ENCODE results near the gene SLC7A6. TPM values are rescaled to one million over a fixed set of nuclear protein-coding genes. Genes with fewer than 3 reads are reported as not detected.

SLC7A6 gene
- total RNA-seq, 1 donor = 76.8 TPM

- Histone ChIP-seq H3K4me1 (ENCODE audit: insufficient read depth, low read length) (peaks cover 3% of the 10 kb centered on the region), H3K9me3 (ENCODE audit: low read depth, low read length) (no peaks in the 10 kb centered on the region), H3K4me3 (ENCODE audit: low read length) (no peak overlapping the region), H3K27me3 (ENCODE audit: insufficient read depth, low read length) (no peaks in the 10 kb centered on the region)
Measured at GRCh38 chr16:68324336-68324735, 60.0 kb downstream of the SLC7A6 start.

DNA sequence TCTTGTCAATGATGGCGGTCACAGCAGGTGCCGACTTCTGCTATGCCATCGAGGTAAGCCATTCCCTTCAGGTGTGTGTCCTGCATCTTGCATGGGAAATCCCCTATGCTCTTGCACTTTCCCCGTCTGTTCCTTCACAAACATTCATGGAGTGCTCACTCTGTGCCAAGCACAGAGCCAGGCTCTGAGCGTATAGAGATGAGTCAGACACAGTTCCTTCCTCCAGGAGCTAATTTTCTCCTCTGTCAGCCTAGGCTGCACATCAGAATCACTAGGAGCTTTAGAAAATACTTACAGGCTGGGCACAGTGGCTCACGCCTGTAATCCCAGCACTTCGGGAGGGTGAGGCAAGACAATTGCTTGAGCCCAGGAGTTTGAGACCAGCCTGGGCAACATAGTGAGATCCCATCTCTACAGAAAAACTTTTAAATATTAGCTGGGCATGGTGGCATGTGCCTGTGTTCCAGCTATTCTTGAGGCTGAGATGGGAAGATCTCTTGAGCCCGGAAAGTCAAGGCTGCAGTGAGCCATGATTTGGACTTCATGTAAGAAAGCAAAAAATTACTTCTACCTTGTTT lies 60.5 kb downstream of the SLC7A6 start:
- no peaks in the 10 kb centered on the region for H3K9me3 ChIP-seq (ENCODE audit: low read depth, low read length)
- peaks cover 3% of the 10 kb centered on the region for H3K4me1 ChIP-seq (ENCODE audit: insufficient read depth, low read length)
- no peaks in the 10 kb centered on the region for H3K27me3 ChIP-seq (ENCODE audit: insufficient read depth, low read length)
- no peak overlapping the region for H3K4me3 ChIP-seq (ENCODE audit: low read length)

- Histone ChIP-seq H3K4me3 (ENCODE audit: low read length) (no peak overlapping the region), H3K9me3 (ENCODE audit: low read depth, low read length) (no peaks in the 10 kb centered on the region), H3K27me3 (ENCODE audit: insufficient read depth, low read length) (no peaks in the 10 kb centered on the region), H3K4me1 (ENCODE audit: insufficient read depth, low read length) (peaks cover 23% of the 10 kb centered on the region)
Measured at GRCh38 chr16:68328151-68328859, 64.0 kb downstream of the SLC7A6 start.

- Histone ChIP-seq H3K4me3 (ENCODE audit: low read length) (no peak overlapping the region), H3K4me1 (ENCODE audit: insufficient read depth, low read length) (peaks cover 25% of the 10 kb centered on the region), H3K27me3 (ENCODE audit: insufficient read depth, low read length) (no peaks in the 10 kb centered on the region)
Measured at GRCh38 chr16:68328860-68329390, 64.6 kb downstream of the SLC7A6 start.

DNA sequence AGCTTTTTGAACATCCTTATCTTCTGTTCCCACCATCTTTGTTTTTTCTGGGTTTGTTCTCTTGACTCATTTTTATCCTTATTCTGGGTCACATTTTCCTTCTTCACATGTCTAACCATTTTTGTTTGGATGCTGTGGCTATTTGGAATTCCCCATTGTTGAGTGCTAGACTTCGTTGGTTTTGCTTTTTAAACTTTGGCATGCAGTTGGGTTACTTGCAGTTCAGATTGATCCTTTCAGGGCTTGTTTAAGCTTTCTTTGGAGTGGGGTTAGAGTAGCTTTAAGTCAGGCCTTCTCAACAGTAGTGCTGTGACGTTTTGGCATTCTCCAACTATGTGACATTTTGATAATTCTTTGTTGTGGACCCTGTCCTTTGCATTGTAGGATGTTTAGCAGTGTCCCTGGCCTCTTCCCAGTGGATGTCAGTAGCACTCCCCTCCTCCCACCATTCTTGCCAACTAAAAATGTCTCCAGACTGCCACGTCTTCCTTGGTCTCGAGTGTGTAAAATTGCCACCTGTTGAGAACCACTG lies 67.6 kb downstream of the SLC7A6 start:
- Histone ChIP-seq H3K4me1 (ENCODE audit: insufficient read depth, low read length) (peaks cover 25% of the 10 kb centered on the region), H3K27me3 (ENCODE audit: insufficient read depth, low read length) (no peaks in the 10 kb centered on the region), H3K9me3 (ENCODE audit: low read depth, low read length) (no peaks in the 10 kb centered on the region), H3K4me3 (ENCODE audit: low read length) (no peak overlapping the region)

More at GRCh38 chr16:68328860-68329390, 64.6 kb downstream of the SLC7A6 start:
- no peaks in the 10 kb centered on the region for H3K9me3 ChIP-seq (ENCODE audit: low read depth, low read length)

DNA sequence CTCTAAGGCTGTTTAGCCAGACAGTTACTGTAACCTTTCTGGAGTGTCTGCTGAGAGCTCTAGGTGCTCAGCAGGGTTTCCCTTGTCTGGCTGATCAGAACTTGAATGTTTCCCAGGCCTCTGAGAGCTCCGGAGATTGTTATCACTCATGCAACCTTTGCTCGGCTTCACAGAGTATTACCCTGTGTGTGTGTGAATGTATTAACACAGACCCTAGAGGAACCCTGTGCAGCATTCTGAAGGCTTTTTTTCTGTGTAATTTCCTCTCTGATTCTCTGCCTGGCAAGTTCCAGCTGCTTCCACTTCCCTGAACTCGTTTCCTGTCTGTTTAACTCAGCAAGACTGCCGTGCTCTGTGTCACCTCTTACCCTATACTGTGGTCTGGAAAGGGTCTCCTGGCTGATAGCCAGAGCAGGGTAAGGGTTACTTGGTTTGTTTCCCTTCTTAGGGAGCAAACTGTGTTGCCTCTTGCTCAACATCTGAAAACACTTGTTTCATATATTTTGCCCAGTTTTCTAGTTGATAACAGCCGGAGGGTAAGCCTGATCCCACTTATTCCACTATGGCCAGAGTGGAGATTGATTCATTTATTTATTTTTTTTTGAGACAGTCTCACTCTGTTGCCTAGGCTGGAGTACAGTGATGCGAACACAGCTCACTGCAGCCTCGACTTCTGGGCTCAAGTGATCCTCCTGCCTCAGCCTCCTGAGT lies 68.2 kb downstream of the SLC7A6 start:
- Histone ChIP-seq H3K4me3 (ENCODE audit: low read length) (no peak overlapping the region), H3K27me3 (ENCODE audit: insufficient read depth, low read length) (no peaks in the 10 kb centered on the region), H3K4me1 (ENCODE audit: insufficient read depth, low read length) (peaks cover 25% of the 10 kb centered on the region), H3K9me3 (ENCODE audit: low read depth, low read length) (no peaks in the 10 kb centered on the region)

DNA sequence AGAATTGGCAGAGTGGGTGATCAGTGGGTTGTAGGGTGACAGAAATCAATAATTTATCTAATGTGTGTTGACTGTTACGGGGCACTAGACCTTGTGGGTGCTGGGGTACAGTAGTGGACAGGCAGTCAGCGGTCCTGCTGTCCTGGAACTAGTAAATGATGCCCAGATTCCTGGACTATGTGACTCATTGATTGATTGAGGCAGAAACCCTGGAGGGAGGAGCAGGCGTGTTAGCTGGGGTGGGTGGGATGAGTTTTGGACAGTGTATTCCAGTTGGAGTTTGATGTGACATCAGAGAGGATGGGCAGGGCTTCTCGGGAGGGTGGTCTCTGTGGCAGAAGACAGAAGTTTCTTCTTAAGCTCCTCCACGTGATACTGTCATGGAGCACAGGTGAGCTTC lies 70.8 kb downstream of the SLC7A6 start:
- H3K4me3 ChIP-seq (ENCODE audit: low read length) = no peak overlapping the region
- H3K9me3 ChIP-seq (ENCODE audit: low read depth, low read length) = no peaks in the 10 kb centered on the region
- no peaks in the 10 kb centered on the region for H3K27me3 ChIP-seq (ENCODE audit: insufficient read depth, low read length)
- peaks cover 22% of the 10 kb centered on the region for H3K4me1 ChIP-seq (ENCODE audit: insufficient read depth, low read length)

GRCh38 chr16:68338326-68339119 lies 74.2 kb downstream of the SLC7A6 start:
- Histone ChIP-seq H3K4me1 (ENCODE audit: insufficient read depth, low read length) (peaks cover 1% of the 10 kb centered on the region), H3K27me3 (ENCODE audit: insufficient read depth, low read length) (no peaks in the 10 kb centered on the region), H3K9me3 (ENCODE audit: low read depth, low read length) (no peaks in the 10 kb centered on the region), H3K4me3 (ENCODE audit: low read length) (no peak overlapping the region)

- Histone ChIP-seq H3K4me3 (ENCODE audit: low read length) (no peak overlapping the region), H3K27me3 (ENCODE audit: insufficient read depth, low read length) (no peaks in the 10 kb centered on the region), H3K4me1 (ENCODE audit: insufficient read depth, low read length) (no peaks in the 10 kb centered on the region), H3K9me3 (ENCODE audit: low read depth, low read length) (no peaks in the 10 kb centered on the region)
Measured at GRCh38 chr16:68339214-68339613, 74.9 kb downstream of the SLC7A6 start.

DNA sequence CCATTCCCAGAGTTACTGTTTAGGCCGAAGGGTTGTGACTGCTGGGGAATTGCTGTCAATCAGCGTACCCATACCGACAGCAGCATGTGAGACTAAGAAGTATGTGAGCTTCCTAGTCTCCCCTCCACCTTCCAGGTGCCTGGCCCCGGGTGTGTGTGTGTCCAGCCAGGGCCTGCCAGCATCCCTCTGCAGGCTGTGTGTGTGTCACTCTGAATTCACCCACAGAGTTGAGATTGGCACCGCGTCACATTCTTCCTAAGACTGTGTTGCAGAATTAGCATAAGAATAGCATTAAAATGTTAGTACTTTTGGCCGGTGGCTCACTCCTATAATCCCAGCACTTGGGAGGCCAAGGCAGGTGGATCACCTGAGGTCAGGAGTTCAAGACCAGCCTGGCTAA lies 78.3 kb downstream of the SLC7A6 start:
- H3K27me3 ChIP-seq (ENCODE audit: insufficient read depth, low read length) = no peaks in the 10 kb centered on the region

GRCh38 chr16:68343137-68343536 lies 78.8 kb downstream of the SLC7A6 start:
- H3K4me1 ChIP-seq (ENCODE audit: insufficient read depth, low read length) = no peaks in the 10 kb centered on the region
- no peaks in the 10 kb centered on the region for H3K9me3 ChIP-seq (ENCODE audit: low read depth, low read length)
- no peaks in the 10 kb centered on the region for H3K27me3 ChIP-seq (ENCODE audit: insufficient read depth, low read length)
- H3K4me3 ChIP-seq (ENCODE audit: low read length) = no peak overlapping the region

More for the DNA sequence above, 78.3 kb downstream of the SLC7A6 start:
- Histone ChIP-seq H3K4me3 (ENCODE audit: low read length) (no peak overlapping the region), H3K4me1 (ENCODE audit: insufficient read depth, low read length) (no peaks in the 10 kb centered on the region), H3K9me3 (ENCODE audit: low read depth, low read length) (no peaks in the 10 kb centered on the region)

DNA sequence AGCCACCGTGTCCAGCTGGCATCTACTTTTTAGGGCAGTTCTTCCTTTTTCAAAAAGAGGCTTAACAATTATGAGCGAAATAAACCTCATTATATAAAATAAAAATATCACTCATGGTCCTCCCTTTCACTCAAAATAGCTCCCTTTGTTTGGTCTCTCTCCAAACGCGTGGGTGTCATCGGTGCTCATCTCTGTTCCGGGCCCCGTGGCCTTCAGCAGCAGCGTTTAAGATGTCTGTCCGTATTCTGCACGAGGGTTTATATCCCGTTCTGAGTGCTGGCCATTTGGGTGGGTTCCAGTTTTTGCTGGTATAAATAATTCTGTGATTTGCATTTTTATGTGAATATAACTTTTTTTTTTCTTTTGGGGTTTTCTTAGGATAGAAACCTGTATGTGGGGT lies 79.9 kb downstream of the SLC7A6 start:
- H3K4me3 ChIP-seq (ENCODE audit: low read length) = no peak overlapping the region
- no peaks in the 10 kb centered on the region for H3K4me1 ChIP-seq (ENCODE audit: insufficient read depth, low read length)
- no peaks in the 10 kb centered on the region for H3K9me3 ChIP-seq (ENCODE audit: low read depth, low read length)
- no peaks in the 10 kb centered on the region for H3K27me3 ChIP-seq (ENCODE audit: insufficient read depth, low read length)

GRCh38 chr16:68345351-68345810 lies 81.1 kb downstream of the SLC7A6 start:
- H3K9me3 ChIP-seq (ENCODE audit: low read depth, low read length) = no peaks in the 10 kb centered on the region

DNA sequence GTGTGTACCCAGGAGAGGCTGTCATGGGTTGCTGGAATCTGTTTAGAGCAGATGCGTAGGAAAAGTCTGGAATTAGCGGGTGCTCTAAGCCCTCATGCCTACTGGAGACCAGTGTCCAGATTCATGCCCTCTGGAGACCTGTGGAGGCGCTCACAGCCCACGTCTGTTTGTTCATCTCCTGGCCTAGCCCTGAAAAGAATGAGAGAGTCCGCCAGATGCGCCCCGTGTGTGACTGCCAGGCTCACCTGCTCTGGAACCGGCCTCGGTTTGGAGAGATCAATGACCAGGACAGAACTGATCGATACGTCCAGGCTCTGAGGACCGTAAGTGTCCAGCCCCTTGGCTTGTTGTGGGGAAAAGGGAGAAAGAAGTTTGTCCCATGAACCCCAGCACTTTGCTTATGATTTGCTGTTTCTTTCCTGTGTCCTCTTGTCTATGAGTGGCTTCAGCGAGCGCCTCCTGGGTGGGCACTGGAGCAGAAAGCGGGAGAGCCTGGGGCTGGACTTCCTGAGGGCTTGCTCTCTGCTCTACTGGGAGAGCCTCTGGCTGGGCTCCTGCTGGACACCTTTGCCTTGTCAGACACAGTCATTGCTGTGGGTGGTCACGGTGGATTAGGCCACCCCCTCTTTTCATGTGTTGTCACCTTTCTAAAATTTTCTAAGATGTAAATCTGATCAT lies 81.8 kb downstream of the SLC7A6 start:
- Histone ChIP-seq H3K4me3 (ENCODE audit: low read length) (no peak overlapping the region), H3K27me3 (ENCODE audit: insufficient read depth, low read length) (no peaks in the 10 kb centered on the region), H3K9me3 (ENCODE audit: low read depth, low read length) (no peaks in the 10 kb centered on the region), H3K4me1 (ENCODE audit: insufficient read depth, low read length) (no peaks in the 10 kb centered on the region)

More at GRCh38 chr16:68345351-68345810, 81.1 kb downstream of the SLC7A6 start:
- Histone ChIP-seq H3K27me3 (ENCODE audit: insufficient read depth, low read length) (no peaks in the 10 kb centered on the region), H3K4me3 (ENCODE audit: low read length) (no peak overlapping the region), H3K4me1 (ENCODE audit: insufficient read depth, low read length) (no peaks in the 10 kb centered on the region)
